HG02981 (cell line): ENCODE measurements around the gene MIB1.

Experiments
- ATAC-seq: cut with Tn5 transposase; IDR thresholded peaks from one replicate; pipeline ENCODE4 v1.9.1; 2021; ENCODE audit warnings: mild to moderate bottlenecking, moderate library complexity; ENCODE audit not compliant: unreplicated experiment

Gene MIB1

GRCh38 chr18:21868770-21869169, 128.2 kb downstream of the MIB1 start:
- no peak for ATAC-seq

- no peak for ATAC-seq
These were observed 149.0 kb downstream of the MIB1 start for GRCh38 chr18:21889570-21889969.

GRCh38 chr18:21894619-21895367, 154.2 kb downstream of the MIB1 start:
- no peak for ATAC-seq

- no peak for ATAC-seq
These were observed 156.2 kb downstream of the MIB1 start for GRCh38 chr18:21896732-21897336.

- ATAC-seq: peak; percentile 76
These were observed 157.2 kb downstream of the MIB1 start for GRCh38 chr18:21897811-21898210.

- no peak for ATAC-seq
These were observed 160.2 kb downstream of the MIB1 start for GRCh38 chr18:21900605-21901352.

- no peak for ATAC-seq
These were observed 160.9 kb downstream of the MIB1 start for GRCh38 chr18:21901423-21901945.

GRCh38 chr18:21903709-21904108, 163.1 kb downstream of the MIB1 start:
- no peak for ATAC-seq

- ATAC-seq: no peak
These were observed 164.3 kb downstream of the MIB1 start for GRCh38 chr18:21904856-21905255.

GRCh38 chr18:21907451-21907850, 166.9 kb downstream of the MIB1 start:
- no peak for ATAC-seq

- ATAC-seq: no peak
These were observed 168.1 kb downstream of the MIB1 start for GRCh38 chr18:21908711-21909110.

GRCh38 chr18:21910906-21911305, 170.3 kb downstream of the MIB1 start:
- ATAC-seq: no peak

- no peak for ATAC-seq
These were observed 171.0 kb downstream of the MIB1 start for GRCh38 chr18:21911551-21911950.

- no peak for ATAC-seq
These were observed 172.0 kb downstream of the MIB1 start for GRCh38 chr18:21912339-21913239.

GRCh38 chr18:21914739-21915319, 174.2 kb downstream of the MIB1 start:
- no peak for ATAC-seq

GRCh38 chr18:21915546-21915945, 175.0 kb downstream of the MIB1 start:
- no peak for ATAC-seq

- ATAC-seq: no peak
These were observed 176.0 kb downstream of the MIB1 start for GRCh38 chr18:21916594-21916993.

GRCh38 chr18:21918693-21919092, 178.1 kb downstream of the MIB1 start:
- ATAC-seq: no peak
